ENCODE data around the gene OCEL1. TPM values are rescaled to one million over a fixed set of nuclear protein-coding genes. Genes with fewer than 3 reads are reported as not detected.

OCEL1 gene
- total and polyA plus RNA-seq, 2 of the 13 experiments (the other 11 are each of a cell fraction or from before 2014, with no cell fraction given): 10.6 to 17.2 TPM

DNA sequence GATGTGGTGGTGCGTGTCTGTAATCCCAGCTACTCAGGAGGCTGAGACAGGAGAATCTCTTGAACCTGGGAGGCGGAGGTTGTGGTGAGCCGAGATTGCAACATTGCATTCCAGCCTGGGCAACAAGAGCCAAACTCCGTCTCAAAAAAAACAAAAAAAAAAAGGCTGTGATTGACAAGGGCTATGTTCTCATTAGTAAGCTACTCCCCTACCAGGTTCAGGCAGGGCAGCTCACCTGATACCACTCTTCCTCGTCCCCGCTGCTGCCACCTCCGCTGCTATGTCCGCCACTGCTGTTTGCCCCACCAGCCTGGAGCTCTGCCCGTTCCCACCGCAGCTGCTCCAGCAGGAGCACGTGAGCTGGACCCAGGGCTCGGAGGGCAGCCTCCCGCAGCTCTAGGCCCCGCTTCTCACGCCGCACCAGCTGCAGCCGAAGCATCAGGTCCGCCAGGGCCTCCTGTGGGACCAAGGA, 29.2 kb downstream of the OCEL1 start:
- peak overlapping the region; percentile 56 for H3K4me2 ChIP-seq (ENCODE audit: low read depth, low read length)
- ChIA-PET CTCF (ENCODE audit: low intra/inter-chr PET ratio, low total read pairs) (no interaction called here), POLR2A (interaction anchor here (0.8 to 2.2 kb wide), 15 partner anchors 9 to 150 kb away, joined by 3 to 28 read pairs (median 4); partner anchors contain the start of genes ABHD8, BABAM1, BST2 and DDA1)
- in situ Hi-C loops (cut with HindIII; ENCODE audit: extremely low pct_ligation_motif_present, low pct_unique_long_range_greater_than_20kb): no loop called here
- ATAC-seq (peak; percentile 92), DNase-seq (ENCODE audit: low spot score) (peak; percentile 75), FAIRE-seq (peak; percentile 71)
- no peaks in the 10 kb centered on the region for H3K27me3 ChIP-seq (ENCODE audit: control insufficient read depth in 1 of 2, insufficient read depth in 2 of 2, low read length in 2 of 2)
- no peaks in the 10 kb centered on the region for H3K9me3 ChIP-seq (ENCODE audit: low read length)
- H3K9ac ChIP-seq (ENCODE audit: insufficient read depth, low read depth, low read length): no peak overlapping the region
- H3K27ac ChIP-seq (ENCODE audit: extremely low read length, insufficient read depth, low read length): peak overlapping the region; percentile 24
- no peaks in the 10 kb centered on the region for H3K36me3 ChIP-seq (replicated peaks in 1 of 2; ENCODE audit: control insufficient read depth in 1 of 2, insufficient read depth in 2 of 2, low read length in 2 of 2)
- no peaks in the 10 kb centered on the region for H3K79me2 ChIP-seq (ENCODE audit: insufficient read depth, low read length)
- intact Hi-C loops (cut with micrococcal nuclease; ENCODE audit: unreplicated experiment): no loop called here
- peak overlapping the region; percentile 32 for H2AFZ ChIP-seq (ENCODE audit: low read length)
- no TSS peak for BruUV-seq (replicated peaks)
- peak overlapping the region in 1 of 3 experiments; percentile 54; a peak in 2 of 6 replicates for H3K4me3 ChIP-seq (replicated peaks in 1 of 3; ENCODE audit: insufficient read depth in 1 of 3, low read depth in 2 of 3, low read length in 3 of 3)
- H4K20me1 ChIP-seq (ENCODE audit: insufficient read depth, low read length): no peaks in the 10 kb centered on the region
- WGBS (ENCODE audit: low lambda C conversion rate): 7% methylated on average over 11 of the region's 18 CpGs
- H3K4me1 ChIP-seq (ENCODE audit: insufficient read depth, low read length): peaks cover 33% of the 10 kb centered on the region
- TF ChIP-seq DNMT3B (CRISPR knock-in tag; conservative IDR thresholded peaks at IDR 0.05) (no peak), ZNF616 (CRISPR knock-in tag; IDR thresholded peaks at IDR 0.05; ENCODE audit: low read depth) (no peak), GFI1 (CRISPR knock-in tag; IDR thresholded peaks at IDR 0.05; ENCODE audit: borderline replicate concordance) (peak; percentile 98), ZSCAN29 (CRISPR knock-in tag; conservative IDR thresholded peaks at IDR 0.05) (no peak), ZNF484 (CRISPR knock-in tag; IDR thresholded peaks at IDR 0.05; ENCODE audit: borderline replicate concordance, low read depth) (no peak), ZNF251 (CRISPR knock-in tag; IDR thresholded peaks at IDR 0.05) (no peak), REPIN1 (CRISPR knock-in tag; IDR thresholded peaks at IDR 0.05; ENCODE audit: borderline replicate concordance, low read depth) (no peak), ZNF225 (CRISPR knock-in tag; IDR thresholded peaks at IDR 0.05) (no peak), ZNF563 (CRISPR knock-in tag; IDR thresholded peaks at IDR 0.05) (peak; percentile 60; the same call in 1 of the 2 replicates), CHD2 (IDR thresholded peaks at IDR 0.05; ENCODE audit: low read depth, low read length) (no peak), FOSL2 (CRISPR knock-in tag; IDR thresholded peaks at IDR 0.05) (0 out of 2 replicates have a peak, but pooled peaks have one; percentile 33), HOXA3 (CRISPR knock-in tag; IDR thresholded peaks at IDR 0.05) (peak; percentile 69), ZNF83 (CRISPR knock-in tag; IDR thresholded peaks at IDR 0.05; ENCODE audit: borderline replicate concordance) (no peak), SCMH1 (CRISPR knock-in tag; IDR thresholded peaks at IDR 0.05; ENCODE audit: borderline replicate concordance) (no peak), SAFB2 (CRISPR knock-in tag; IDR thresholded peaks at IDR 0.05; ENCODE audit: borderline replicate concordance, low read depth) (no peak), PHF21A (CRISPR knock-in tag; IDR thresholded peaks at IDR 0.05) (no peak), TEAD2 (CRISPR knock-in tag; IDR thresholded peaks at IDR 0.05) (no peak), NR2F6 (IDR thresholded peaks at IDR 0.05) (no peak), NR2F6 (CRISPR knock-in tag; IDR thresholded peaks at IDR 0.05) (0 out of 2 replicates have a peak, but pooled peaks have one; percentile 30), SOX13 (IDR thresholded peaks at IDR 0.05) (no peak), SOX13 (CRISPR knock-in tag; conservative IDR thresholded peaks at IDR 0.05 in 1 of 2, IDR thresholded peaks at IDR 0.05 in 1 of 2) (peak in 1 of 2 experiments; percentile 28; a peak in 2 of 4 replicates), ZNF782 (CRISPR knock-in tag; IDR thresholded peaks at IDR 0.05; ENCODE audit: borderline replicate concordance) (no peak), TEAD3 (CRISPR knock-in tag; optimal IDR thresholded peaks at IDR 0.05; ENCODE audit: borderline replicate concordance) (peak; percentile 91)
- TF ChIP-seq, protein P1, sequence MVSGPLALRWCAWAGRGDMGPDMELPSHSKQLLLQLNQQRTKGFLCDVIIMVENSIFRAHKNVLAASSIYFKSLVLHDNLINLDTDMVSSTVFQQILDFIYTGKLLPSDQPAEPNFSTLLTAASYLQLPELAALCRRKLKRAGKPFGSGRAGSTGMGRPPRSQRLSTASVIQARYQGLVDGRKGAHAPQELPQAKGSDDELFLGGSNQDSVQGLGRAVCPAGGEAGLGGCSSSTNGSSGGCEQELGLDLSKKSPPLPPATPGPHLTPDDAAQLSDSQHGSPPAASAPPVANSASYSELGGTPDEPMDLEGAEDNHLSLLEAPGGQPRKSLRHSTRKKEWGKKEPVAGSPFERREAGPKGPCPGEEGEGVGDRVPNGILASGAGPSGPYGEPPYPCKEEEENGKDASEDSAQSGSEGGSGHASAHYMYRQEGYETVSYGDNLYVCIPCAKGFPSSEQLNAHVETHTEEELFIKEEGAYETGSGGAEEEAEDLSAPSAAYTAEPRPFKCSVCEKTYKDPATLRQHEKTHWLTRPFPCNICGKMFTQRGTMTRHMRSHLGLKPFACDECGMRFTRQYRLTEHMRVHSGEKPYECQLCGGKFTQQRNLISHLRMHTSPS (CRISPR knock-in tag; IDR thresholded peaks at IDR 0.05; ENCODE audit: low read depth): peak; percentile 51; the same call in 1 of the 2 replicates
- TF ChIP-seq, protein P2, sequence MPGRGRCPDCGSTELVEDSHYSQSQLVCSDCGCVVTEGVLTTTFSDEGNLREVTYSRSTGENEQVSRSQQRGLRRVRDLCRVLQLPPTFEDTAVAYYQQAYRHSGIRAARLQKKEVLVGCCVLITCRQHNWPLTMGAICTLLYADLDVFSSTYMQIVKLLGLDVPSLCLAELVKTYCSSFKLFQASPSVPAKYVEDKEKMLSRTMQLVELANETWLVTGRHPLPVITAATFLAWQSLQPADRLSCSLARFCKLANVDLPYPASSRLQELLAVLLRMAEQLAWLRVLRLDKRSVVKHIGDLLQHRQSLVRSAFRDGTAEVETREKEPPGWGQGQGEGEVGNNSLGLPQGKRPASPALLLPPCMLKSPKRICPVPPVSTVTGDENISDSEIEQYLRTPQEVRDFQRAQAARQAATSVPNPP (CRISPR knock-in tag; IDR thresholded peaks at IDR 0.05): no peak

Data from HepG2 (cell line).